ENCODE measurements around the gene MIEF2. TPM values are rescaled to one million over a fixed set of nuclear protein-coding genes. Genes with fewer than 3 reads are reported as not detected.

MIEF2 gene
- total RNA-seq, 4 donors from 2014 or later, result 7.4 to 48.0 (median 21.0) TPM

DNA sequence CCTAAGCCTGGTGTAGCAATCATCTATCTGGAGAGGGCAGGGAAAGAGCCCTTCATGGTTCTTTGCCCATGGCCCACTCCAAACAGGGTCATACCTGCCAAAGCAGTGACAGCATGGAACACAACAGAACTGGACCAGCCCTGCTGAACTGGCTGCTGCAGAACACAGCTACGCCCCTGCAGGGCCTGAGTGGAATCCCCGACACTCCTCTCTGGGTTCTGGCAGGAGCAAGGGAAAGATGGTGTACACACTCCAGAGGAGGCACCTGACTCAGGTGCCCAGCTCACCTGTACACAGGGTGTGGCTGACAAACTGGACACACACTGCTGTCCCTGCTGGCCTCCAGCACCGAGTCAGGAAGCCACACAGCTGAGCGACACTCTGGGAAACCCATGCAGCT lies 19.8 kb downstream of the MIEF2 start:
- in situ Hi-C loops (cut with MboI; ENCODE audit: low pct_ligation_motif_present in 1 of 4, low pct_unique_long_range_greater_than_20kb in 1 of 4, low sequenced_read_pairs in 3 of 4), result no loop called here
- no peak overlapping the region for H3K4me3 ChIP-seq
- intact Hi-C loops (cut with DNase I; ENCODE audit: low total_unique reads), result no loop called here
- H3K9me3 ChIP-seq, result no peaks in the 10 kb centered on the region
- 94 to 100% methylated on average over 2 to 4 of the region's 4 CpGs for WGBS, 2 donors (ENCODE audit: low coverage in 1 of 2)
- DNase-seq, result no peak
- no peak for TF ChIP-seq CTCF (IDR thresholded peaks at IDR 0.05)
- no peak for TF ChIP-seq EP300 (IDR thresholded peaks at IDR 0.05; ENCODE audit: low read depth)
- no peak for TF ChIP-seq POLR2AphosphoS5 (IDR thresholded peaks at IDR 0.05)
- TF ChIP-seq POLR2A (IDR thresholded peaks at IDR 0.05), result no peak
- H3K27me3 ChIP-seq, result no peaks in the 10 kb centered on the region
- H3K36me3 ChIP-seq, result peaks cover 0 to 36% (median 18%) of the 10 kb centered on the region in 4 donors
- H3K27ac ChIP-seq, result no peak overlapping the region
- no peaks in the 10 kb centered on the region for H3K4me1 ChIP-seq

DNA sequence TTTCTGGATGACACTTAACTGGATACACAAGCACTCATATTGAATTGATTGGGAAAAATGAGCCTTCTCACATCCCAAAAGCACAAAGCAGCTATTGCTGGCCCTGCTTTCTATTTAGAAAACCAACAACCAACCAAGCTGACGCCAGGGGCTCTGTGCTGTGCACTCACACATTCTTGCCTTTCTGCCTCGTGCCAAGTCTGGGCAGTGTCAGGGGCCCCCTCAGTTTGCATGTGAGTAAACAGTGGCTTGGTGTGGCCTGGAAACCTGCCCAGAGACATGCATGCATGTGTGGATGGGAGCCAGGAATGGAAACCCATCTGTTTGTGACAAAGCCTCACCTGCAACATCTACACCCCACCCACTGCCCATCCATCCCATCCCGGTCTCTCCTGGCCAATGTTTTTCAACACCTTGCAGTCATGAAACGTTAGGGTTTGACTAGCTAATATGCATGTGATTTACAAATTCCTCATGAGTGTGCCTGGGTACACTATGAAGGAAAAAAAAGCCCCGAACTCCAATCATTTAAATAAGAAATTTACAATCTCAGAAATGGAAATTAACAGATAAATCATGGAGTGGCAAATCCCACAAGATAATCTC lies 20.4 kb downstream of the MIEF2 start:
- intact Hi-C loops (cut with DNase I; ENCODE audit: low total_unique reads) (no loop called here), in situ Hi-C loops (cut with MboI; ENCODE audit: low pct_ligation_motif_present in 1 of 4, low pct_unique_long_range_greater_than_20kb in 1 of 4, low sequenced_read_pairs in 3 of 4) (no loop called here)
- 60% methylated on average over 5 of the region's 5 CpGs; no CpG with 5 or more reads in 1 of the 2 donors for WGBS, 2 donors (ENCODE audit: low coverage in 1 of 2)
- no peak for TF ChIP-seq EP300 (IDR thresholded peaks at IDR 0.05; ENCODE audit: low read depth)
- no peak for TF ChIP-seq CTCF (IDR thresholded peaks at IDR 0.05)
- TF ChIP-seq POLR2AphosphoS5 (IDR thresholded peaks at IDR 0.05), result no peak
- Histone ChIP-seq H3K4me1 (no peaks in the 10 kb centered on the region), H3K9me3 (no peaks in the 10 kb centered on the region), H3K27me3 (no peaks in the 10 kb centered on the region), H3K27ac (no peak overlapping the region), H3K4me3 (no peak overlapping the region), H3K36me3 (peaks cover 0 to 37% (median 18%) of the 10 kb centered on the region in 4 donors)
- no peak for DNase-seq

DNA sequence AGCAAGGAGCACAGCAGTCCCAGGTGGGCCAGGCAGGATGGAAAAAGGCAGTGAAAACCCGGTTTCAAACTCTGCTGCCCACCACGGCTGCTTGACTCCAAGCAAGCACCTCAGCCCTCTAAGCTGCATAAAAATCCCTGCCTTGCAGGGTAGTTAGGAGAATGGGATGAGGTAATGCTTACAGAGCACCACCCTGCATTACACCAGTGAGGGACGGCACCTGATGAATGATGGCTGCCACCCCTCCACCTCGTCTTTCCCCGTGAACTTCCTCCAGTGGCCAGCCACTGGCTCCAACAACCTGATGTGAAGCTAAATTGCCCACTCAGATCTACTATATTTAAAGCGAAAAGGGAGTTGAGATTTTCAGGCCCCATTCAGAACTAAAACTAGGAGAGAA lies 21.3 kb downstream of the MIEF2 start:
- Histone ChIP-seq H3K4me3 (no peak overlapping the region), H3K36me3 (peaks cover 0 to 41% (median 18%) of the 10 kb centered on the region in 4 donors), H3K9me3 (no peaks in the 10 kb centered on the region), H3K4me1 (no peaks in the 10 kb centered on the region), H3K27me3 (no peaks in the 10 kb centered on the region), H3K27ac (no peak overlapping the region)
- intact Hi-C loops (cut with DNase I; ENCODE audit: low total_unique reads), result loop anchor here (2.0 kb wide), 1 partner anchor 47 kb away; no protein-coding TSS in a partner anchor
- in situ Hi-C loops (cut with MboI; ENCODE audit: low pct_ligation_motif_present in 1 of 4, low pct_unique_long_range_greater_than_20kb in 1 of 4, low sequenced_read_pairs in 3 of 4), result no loop called here
- no peak for DNase-seq
- TF ChIP-seq POLR2A (IDR thresholded peaks at IDR 0.05), result no peak
- 94 to 100% methylated on average over 1 to 6 of the region's 6 CpGs for WGBS, 2 donors (ENCODE audit: low coverage in 1 of 2)

- no peak for TF ChIP-seq CTCF (IDR thresholded peaks at IDR 0.05)
- no peak for TF ChIP-seq EP300 (IDR thresholded peaks at IDR 0.05; ENCODE audit: low read depth)
- no peak for TF ChIP-seq POLR2A (IDR thresholded peaks at IDR 0.05)
- no peak for TF ChIP-seq POLR2AphosphoS5 (IDR thresholded peaks at IDR 0.05)
- intact Hi-C loops (cut with DNase I; ENCODE audit: low total_unique reads), result no loop called here
- H3K9me3 ChIP-seq, result no peaks in the 10 kb centered on the region
- WGBS, 2 donors (ENCODE audit: low coverage in 1 of 2), result 93 to 100% methylated on average over 4 to 11 of the region's 11 CpGs
- no peaks in the 10 kb centered on the region for H3K27me3 ChIP-seq
- no peaks in the 10 kb centered on the region for H3K4me1 ChIP-seq
- peaks cover 0 to 51% (median 12%) of the 10 kb centered on the region in 4 donors for H3K36me3 ChIP-seq
- no peak overlapping the region for H3K27ac ChIP-seq
- H3K4me3 ChIP-seq, result no peak overlapping the region
- no peak for DNase-seq
- in situ Hi-C loops (cut with MboI; ENCODE audit: low pct_ligation_motif_present in 1 of 4, low pct_unique_long_range_greater_than_20kb in 1 of 4, low sequenced_read_pairs in 3 of 4), result no loop called here
Measured at GRCh38 chr17:18285296-18285695, 24.8 kb downstream of the MIEF2 start.

Data from transverse colon (tissue), 4 donors.